ENCODE measurements around the gene TRPM3.
"Not testable (repeated sequence)": the region's sequence is repeated elsewhere in the genome, so short reads cannot be mapped to it uniquely, and the experiment has no call there.

TRPM3 gene

DNA sequence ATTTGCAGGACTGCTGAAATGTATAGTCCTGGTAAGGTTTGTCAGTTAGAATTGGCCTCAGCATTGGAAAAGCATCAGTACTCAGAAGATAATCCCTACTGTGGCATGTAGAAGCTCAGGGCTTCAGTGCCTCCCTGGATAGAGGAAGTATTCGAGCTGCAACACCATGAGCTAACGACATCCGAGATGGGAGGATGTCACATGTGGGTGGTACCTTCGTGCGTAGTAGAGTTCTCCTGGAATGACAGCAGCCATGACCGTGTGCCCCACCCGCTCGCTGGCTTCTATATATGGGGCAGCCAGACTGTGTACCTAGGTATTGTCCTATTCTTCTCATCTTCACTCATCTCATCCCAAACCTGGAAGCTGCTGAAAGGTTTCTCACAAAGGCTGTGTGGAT is 361.2 kb downstream of the TRPM3 start:
- no peak for DNase-seq (ENCODE audit: low read depth)

DNA sequence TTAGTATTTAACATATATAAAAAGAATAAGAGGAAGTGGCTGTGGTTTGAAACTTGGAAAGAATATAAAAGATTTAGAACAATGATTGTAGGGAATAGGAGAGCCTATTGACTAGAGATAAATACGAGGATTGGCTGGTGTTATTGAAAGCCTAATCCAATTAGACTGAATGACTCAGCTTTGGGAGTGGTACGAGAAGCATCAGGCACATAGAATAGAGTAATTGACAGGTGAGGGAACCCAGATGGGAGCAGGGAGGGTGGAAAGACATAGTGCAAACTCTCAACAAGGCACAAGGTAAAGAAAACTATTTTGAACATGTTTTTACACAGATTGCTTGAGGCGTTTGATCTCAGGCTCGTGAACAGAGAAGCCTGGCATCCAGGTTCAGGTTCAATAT is 368.1 kb downstream of the TRPM3 start:
- DNase-seq (ENCODE audit: low read depth): no peak

DNA sequence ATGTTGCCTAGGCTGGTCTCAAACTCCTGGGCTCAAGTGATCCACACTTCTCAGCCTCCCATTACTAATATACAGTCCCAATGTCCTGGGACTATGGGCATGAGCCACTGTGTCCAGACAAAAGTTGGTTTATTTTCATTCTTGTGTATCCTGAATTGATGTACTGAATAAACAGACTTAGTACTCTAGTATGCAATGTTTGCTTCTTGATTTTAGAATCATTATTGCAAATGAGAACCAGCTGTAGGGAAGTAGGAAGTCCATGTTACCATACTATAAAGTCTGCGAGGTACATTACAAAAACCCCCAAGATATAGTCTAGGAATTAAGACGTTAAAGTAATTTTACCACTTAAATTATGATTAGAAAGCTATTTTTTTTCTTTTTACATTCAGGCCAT is 372.4 kb downstream of the TRPM3 start:
- no peak for DNase-seq (ENCODE audit: low read depth)

DNA sequence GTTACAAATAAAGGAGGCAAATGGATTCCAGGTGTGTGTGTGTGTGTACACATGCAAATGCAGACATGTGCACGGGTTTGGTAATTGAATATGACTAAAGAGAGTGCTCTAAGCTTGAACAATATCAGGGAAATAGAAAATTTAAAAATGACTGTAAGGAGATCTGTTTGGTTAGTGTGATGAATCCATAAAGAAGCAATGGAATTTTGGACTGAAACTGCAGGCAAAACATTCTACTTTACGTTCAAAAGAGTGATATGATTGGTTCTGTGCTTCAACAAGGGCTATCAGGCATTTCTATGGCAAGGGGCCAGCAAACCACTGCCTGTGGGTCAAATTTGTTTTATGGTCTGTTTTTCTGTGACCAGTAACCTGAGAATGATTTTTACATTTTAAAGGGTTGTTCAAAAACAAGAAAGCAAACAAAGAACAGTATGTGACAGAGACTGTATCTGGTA is 374.1 kb downstream of the TRPM3 start:
- DNase-seq (ENCODE audit: low read depth): peak; percentile 75

DNA sequence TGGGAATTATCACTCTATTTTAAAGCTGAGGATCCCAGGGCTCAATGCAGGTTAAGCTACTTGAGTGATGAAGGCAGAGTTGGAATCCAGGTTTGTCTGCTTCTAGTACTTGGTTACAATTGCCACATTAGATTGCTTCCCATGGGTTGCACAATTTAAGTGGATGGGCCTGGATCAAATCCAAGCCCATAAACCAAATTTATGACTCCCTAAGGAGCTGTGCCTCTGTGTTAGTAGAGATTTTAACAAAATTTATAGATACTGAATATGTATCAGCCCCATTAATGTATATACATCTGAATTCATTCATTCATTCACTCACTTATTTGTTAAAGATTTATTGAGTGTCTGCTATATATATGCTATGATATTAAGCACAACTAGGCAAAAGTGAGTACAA is 374.7 kb downstream of the TRPM3 start:
- peak; percentile 65 for DNase-seq (ENCODE audit: low read depth)

DNA sequence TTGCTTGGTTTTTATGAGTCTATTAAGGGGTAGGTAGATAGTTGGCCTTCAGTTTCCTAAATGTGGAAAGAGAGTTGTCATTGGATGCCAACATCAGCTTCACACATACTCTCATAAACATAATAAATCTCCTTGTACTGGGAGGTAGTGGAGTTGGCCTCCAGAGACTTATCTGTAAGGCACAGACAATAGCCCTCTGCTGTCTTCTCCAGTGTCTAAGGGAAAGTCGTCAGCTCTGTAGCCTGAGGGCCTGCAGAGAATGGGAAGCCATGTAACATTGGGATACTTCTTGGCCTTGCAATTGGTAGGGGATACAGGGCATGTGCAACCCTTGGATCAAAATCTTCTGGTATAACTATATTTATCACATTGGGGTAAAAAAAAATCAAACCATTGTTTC is 375.1 kb downstream of the TRPM3 start:
- DNase-seq (ENCODE audit: low read depth): no peak

DNA sequence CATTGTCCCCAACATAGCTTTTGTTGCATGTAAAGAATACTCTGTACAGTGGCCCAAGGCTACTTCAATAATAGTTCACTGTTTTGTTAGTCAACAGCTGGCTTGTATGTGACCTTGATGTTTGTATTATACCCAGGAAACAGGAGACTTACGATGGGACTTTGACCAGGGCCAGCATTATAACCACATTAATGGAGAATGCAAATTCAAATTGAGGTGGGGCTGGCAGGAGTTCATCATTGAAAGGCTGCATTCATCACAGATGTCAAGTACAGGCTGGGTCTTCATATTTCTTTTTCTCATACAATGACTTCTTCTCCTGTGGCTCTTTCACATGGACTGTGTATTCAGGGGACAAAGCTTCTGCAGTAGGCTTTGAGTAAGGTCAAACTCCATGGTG is 396.6 kb downstream of the TRPM3 start:
- not testable (repeated sequence) for DNase-seq (ENCODE audit: low read depth)

DNA sequence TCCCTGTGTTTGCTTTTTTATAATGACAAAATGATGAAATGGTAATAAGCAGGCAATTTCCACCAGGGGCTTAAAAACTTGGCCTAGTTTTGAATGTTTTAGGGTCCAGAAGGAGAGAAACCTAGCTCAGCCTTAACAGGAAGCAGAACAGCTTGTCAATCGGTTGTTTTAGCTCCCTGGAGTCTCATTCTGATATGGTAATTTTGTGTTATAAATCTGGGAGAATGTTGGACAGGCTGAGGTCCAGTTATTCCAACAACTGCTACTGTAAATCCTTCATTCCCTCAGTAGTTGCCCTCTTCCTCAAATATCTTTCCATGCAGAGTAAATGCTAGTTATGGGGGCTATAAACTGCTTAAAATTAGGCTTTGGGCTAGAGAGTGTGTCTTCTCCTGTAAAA is 397.4 kb downstream of the TRPM3 start:
- not testable (repeated sequence) for DNase-seq (ENCODE audit: low read depth)

DNA sequence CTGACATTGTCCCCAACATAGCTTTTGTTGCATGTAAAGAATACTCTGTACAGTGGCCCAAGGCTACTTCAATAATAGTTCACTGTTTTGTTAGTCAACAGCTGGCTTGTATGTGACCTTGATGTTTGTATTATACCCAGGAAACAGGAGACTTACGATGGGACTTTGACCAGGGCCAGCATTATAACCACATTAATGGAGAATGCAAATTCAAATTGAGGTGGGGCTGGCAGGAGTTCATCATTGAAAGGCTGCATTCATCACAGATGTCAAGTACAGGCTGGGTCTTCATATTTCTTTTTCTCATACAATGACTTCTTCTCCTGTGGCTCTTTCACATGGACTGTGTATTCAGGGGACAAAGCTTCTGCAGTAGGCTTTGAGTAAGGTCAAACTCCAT is 414.6 kb downstream of the TRPM3 start:
- DNase-seq (ENCODE audit: low read depth): not testable (repeated sequence)

DNA sequence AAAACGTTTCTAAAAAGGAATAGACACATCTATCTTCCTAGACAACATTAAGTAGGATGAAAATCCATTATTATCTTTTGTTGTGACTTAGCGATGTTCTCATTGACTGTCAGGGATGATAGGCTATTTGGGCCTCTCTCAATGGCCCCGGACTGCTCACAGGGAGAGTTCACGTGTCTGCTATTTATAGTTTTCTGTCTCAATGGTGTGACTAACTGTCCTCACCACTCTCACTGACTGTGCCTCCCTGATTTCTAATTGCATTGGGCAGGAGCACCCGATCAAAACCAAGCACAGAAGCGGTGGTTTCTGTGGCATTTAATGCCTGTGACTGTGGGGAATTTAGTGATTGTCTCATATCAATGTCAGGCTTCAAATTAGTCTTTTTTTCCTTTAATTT is 420.3 kb downstream of the TRPM3 start:
- no peak for DNase-seq (ENCODE audit: low read depth)

DNA sequence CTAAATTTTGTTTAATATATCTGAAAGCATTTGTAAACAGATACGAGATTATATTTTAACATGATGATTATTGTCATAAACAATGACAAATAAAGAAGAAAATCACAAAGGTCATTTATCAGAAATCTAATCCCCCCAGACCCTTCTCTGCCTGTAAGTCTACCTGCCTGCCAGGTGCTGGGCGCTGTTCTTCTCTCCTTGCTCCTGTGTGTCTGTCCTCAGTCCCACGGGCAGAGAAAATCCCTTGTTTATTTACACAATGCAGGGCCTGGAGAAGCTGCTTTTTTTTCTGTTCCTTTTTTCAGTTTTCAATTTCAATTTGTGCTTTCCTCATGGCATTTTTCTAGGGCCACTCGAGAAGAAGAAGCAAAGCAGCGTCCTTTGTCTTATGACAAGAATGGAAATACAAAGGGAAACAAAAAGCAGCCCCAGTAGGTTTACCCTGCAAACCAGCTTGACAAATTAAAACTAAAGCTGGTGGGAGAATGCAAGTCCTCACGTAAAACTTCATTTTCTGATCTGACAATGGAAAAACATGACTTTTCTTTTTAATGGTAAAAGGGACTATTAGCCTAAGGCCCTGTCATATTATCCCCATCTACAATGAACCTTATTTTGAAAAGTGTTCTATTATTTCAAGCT is 424.6 kb downstream of the TRPM3 start:
- DNase-seq (ENCODE audit: low read depth): no peak

DNA sequence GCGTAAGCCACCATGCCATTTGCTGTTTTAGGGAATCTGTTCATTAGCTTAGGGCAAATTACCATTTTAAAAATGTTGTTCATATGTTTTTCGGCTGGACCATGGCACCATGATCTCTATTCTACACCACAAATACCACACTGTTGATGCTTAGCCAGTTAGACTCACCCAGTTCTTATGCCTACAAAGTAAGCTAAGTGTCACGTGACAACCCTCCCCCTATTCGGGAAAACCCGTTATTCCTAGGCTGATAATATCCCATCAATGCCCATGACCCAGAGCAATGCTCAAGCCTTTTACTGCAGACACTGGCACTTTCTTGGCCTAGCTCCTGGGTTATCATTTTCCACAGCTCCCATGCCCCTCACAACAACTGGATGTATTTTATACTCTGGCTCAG is 426.7 kb downstream of the TRPM3 start:
- DNase-seq (ENCODE audit: low read depth): no peak

DNA sequence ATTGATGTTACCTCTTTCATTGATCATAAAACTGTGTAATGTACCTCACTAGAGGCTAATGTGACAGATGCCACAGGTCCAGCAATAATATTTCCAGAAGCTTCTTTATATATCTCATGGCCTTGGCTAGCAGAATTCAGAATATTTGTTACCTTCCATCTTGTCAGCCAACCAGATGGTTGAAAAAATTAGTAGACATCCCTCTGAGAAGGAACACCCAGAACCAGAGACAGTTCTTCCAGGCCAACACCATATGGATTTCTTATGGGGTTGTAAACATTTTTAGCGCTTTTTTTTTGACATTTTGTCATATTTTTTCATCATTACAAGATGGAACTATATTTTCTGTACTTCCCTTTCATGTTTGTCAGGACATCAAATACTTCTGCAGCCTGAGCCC is 428.2 kb downstream of the TRPM3 start:
- no peak for DNase-seq (ENCODE audit: low read depth)

DNA sequence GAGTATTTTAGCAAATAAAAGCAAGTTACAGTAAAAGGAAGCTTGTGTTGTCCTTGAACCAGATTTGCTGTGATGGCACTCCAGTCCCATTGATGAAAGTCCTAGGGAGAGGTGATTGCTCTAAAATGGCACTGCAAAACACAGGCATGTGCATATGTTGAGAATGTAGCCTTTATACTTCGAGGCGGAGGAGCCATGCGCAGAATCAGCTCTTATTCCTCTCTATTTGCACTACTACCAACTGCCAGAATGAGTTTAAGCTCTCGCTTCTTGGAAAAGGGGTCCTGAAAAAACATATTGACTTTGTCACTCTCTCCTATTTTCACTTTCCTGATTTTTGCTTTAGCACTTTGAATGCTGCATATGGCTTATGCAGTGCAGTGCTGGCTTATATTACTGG is 429.0 kb downstream of the TRPM3 start:
- no peak for DNase-seq (ENCODE audit: low read depth)

DNA sequence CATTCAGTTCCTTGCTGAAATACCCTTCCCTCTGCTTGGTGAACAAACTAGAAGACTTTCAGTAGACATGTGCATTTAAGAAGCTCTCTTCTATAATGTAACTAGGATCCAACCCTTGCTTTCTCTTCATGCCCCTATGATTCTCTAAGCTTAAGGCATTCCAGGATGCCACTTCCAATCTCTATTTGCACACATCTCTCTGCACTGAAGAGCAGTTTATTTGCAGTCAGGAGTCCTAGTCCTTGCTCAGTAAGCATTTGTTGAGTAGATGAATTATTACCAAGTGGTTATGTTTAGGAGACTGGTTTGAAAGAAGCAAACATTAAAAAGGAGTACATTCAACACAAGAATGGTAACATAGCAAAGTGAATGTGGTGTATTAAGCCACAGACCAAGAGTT is 432.7 kb downstream of the TRPM3 start:
- DNase-seq (ENCODE audit: low read depth): no peak

DNA sequence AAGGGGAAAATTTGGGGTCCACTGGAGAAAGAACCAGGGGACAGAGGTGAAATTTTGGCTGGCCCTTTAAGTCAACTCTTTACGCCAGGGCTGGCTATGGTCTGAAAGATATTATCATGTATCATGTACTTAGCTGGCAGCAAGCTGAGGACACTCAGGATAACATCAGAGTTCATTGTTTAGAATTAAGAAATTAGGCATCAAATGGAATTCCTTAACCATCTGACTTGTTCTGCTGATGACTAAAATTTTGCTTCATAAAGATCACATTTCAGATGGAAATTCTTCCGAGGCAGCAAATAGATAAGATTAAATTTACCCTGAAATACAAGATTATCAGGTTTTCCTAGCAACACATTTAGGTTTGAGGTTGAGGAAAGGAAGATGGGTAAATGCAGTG is 437.6 kb downstream of the TRPM3 start:
- peak; percentile 36 for DNase-seq (ENCODE audit: low read depth)

DNA sequence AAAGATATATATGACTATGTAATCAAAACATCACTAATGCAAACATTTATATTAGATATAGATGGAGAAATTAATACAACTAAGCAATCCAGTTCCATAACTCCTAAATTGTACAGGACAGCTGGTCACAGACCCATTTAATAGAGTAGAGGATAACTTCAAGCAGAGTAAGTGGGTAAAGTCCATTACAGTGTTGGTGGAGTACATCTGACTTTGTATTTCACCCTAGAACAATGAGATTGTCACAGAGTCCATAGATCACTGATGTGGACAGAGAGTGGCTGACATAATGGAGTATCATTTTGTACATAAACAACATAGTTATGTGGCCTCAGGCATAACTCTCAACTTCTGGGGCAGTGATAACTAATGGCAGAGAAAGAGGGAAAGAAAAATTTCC is 439.1 kb downstream of the TRPM3 start:
- DNase-seq (ENCODE audit: low read depth): no peak

DNA sequence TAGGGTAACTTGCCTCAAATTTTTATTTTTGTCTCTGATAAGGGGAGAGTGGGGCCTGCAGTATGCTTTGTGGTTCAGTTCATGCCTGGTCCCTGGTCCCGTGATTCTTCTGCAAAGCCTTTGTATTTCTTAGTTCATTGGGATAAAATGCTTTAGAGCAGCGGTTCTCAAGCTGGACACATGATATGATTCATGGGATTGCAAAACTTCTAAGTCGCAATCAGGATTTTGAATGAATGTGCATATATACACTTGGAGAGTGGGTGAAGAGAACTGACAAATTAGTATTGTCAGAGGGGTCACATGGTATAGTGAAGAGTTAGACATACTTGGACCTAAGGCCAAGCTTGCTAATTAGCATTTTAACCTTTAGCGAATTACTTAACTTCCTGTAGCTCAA is 441.6 kb downstream of the TRPM3 start:
- no peak for DNase-seq (ENCODE audit: low read depth)

DNA sequence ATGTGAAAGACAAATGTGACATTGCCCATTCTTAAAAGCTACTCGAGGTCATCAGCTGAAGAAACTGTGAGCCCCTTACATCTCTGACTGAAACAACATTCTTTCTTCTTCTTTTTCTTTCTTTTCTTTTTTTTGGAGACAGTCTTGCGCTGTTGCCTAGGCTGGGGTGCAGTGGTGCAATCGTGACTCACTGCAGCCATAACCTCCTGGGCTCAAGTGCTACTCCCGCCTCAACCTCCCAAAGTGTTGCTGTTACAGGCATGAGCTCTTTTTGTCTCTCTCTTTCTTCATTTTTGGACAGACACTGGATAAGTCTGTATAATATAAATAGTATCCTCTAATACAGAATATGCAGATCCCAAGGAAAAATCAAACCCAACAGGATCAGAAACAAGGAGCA is 443.3 kb downstream of the TRPM3 start:
- DNase-seq (ENCODE audit: low read depth): no peak

DNA sequence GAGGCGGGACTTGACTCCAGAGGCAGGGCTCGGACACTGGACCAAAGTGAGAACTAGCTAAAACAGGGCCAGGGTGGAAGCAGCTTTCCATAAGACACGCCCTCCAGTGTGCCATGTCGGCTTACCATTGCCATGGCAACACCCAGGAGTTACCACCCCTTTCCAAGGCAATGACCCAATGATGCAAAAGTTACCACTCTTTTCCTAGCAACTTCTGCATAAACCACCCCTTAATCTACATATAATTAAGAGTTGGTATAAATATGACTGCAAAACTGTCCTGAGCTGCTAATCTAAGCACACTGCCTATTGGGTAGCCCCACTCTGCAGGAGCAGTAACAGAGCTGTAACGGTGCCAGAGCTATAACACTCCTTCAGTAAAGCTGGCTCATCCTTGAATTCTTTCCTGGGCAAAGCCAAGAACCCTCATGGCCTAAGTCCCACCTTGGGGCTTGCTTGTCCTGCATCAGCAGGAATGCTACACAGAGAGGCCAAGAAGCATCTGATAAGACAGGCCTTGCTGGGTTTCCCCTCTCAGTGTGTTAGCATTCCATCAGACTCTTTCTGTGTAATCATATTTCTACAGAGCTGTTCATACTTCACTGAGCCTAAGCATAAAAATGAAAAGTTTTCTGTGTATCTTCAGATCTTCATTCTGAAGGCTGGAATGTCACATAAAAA is 444.2 kb downstream of the TRPM3 start:
- peak; percentile 12 for DNase-seq (ENCODE audit: low read depth)

DNA sequence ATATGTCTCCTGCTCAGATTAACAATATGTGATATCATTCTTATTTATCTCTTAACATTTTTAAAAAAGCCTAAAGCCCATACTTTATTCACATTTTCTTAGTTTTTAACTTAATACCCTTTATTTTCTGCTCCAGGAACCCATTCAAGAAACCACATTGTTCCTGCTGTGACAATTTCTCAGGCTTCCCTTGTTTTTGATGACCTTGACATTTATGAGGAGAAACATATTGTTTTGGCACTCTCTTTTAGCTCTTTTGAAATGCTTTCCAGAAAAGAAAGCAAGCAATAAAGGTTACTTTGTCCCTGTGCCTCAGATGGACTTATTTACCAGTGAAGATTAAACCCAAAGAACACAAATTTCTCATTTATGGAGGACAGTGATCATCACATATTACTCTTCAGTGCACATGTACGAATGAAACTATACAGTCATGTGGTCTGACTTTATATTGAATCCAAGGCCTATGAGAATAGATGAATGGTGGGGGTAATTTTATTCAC is 445.5 kb downstream of the TRPM3 start:
- no peak for DNase-seq (ENCODE audit: low read depth)

DNA sequence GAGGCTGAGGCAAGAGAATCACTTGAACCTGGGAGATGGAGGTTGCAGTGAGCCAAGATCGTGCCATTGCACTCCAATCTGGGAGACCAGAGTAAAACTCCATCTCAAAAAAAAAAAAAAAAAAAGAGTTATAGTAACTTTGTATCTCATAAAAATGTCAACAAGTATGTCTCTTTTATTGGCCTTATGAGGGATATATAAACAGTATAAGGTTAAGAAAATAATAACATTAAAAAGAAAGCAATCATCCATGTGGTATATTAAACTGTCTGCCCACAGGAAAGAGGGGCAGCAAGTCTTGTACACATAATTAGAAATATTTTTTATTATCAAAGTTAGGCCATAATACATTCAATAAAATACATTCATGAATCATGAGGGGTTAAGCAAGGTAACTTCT is 447.6 kb downstream of the TRPM3 start:
- no peak for DNase-seq (ENCODE audit: low read depth)

DNA sequence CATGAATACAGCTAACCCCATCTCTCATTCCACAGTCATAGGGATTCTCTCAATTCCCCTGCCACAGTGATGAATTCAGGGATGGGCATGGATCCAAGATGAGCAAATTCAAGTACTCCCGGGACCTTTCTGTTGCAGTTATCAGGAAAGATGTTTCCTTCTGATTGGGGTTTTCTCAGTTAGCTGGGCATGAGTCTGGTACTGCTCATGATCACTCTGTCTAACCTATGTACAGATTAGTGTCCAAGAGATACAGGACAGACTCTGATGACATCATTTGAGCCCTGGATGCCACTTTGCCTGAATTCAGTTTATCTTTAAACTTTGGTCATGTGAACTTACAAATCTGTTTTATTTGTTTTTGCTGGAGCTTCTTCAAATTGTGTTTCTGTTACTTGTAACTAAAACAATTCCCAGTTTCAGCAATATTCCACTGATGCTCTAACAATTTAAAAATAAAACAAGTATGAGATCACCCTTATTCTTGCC is 449.2 kb downstream of the TRPM3 start:
- DNase-seq (ENCODE audit: low read depth): peak; percentile 59

DNA sequence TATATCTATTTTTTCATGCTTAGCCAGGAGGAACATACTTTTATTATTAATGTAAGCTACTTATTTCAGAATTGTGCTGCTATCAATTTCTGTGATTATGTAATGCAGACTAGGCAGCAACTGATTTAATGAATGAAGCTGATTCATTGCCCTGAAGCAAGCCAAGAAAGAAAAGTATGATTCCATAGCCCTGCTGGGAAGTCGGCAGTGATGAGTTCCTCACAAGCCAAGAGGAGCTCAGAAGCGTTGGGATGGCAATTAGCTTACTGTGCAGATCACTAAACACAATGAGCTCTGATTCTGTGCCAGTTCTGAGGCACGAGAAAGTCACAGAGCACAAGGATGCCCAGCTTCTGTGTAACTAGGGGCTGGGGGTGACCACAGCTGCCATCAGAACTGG is 452.7 kb downstream of the TRPM3 start:
- DNase-seq (ENCODE audit: low read depth): peak; percentile 56

Data from EH (cell line).